GM12878 (cell line): ENCODE results near the gene SERINC5. TPM values are rescaled to one million over a fixed set of nuclear protein-coding genes. Genes with fewer than 3 reads are reported as not detected.

Experiments
- ATAC-seq: fragments of 200-7000 bp; cut with Tn5 transposase; 3 replicates; pipeline ENCODE4 v1.9.1; 2020; ENCODE audit warnings: mild to moderate bottlenecking, moderate library complexity
- BruUV-seq: library from RNA; stranded (reverse); fragments of 400-500 nt; replicated peaks from 2 replicates; lab custom pipeline; 2021; lab: Mats Ljungman, UMichigan
- CTCF ChIA-PET: fragments of 300-600 bp; sonication (Branson Sonifier 250); formaldehyde crosslinking; extraction: SDS; loops from one replicate; lab custom pipeline; 2021; ENCODE audit warnings: inconsistent platforms; lab: Yijun Ruan, JAX
- POLR2A ChIA-PET: fragments of 350-600 bp; formaldehyde crosslinking; extraction: SDS; loops from one replicate; lab custom pipeline; 2021; ENCODE audit warnings: inconsistent platforms; lab: Charles Lee
- RAD21 ChIA-PET: fragments of 300-600 bp; sonication (Branson Sonifier 250); formaldehyde crosslinking; loops from one replicate; lab custom pipeline; 2023; ENCODE audit warnings: antibody characterized with exemption; ENCODE audit not compliant: unreplicated experiment; lab: Charles Lee
- SMC1A ChIA-PET: fragments of 300-600 bp; sonication (Branson Sonifier 250); formaldehyde crosslinking; loops from one replicate; lab custom pipeline; 2023; ENCODE audit not compliant: unreplicated experiment, uncharacterized antibody; lab: Charles Lee
- DNase-seq: peaks from one replicate; pipeline ENCODE4 v3.0.0-alpha.2; 2011; ENCODE audit warnings: low read depth, low spot score
- FAIRE-seq: peaks from 3 replicates; lab custom pipeline; 2011; peaks lifted over from hg19 to GRCh38; lab: Jason Lieb, UNC
- H2AFZ ChIP-seq: 2 replicates; pipeline ENCODE4 v1.6.0; 2011; ENCODE audit warnings: low read depth, low read length, control low read depth; ENCODE audit not compliant: control insufficient read depth
- H3K27ac ChIP-seq: 2 replicates; pipeline ENCODE4 v1.5.1; 2011; ENCODE audit warnings: control low read depth; ENCODE audit not compliant: control insufficient read depth, insufficient read depth
- H3K27me3 ChIP-seq, 2 experiments: replicated peaks in 1 of 2; 2 replicates each; pipeline versions ENCODE4 v1.6.0 to v1.6.1; 2011; ENCODE audit warnings: low read length in 1 of 2; ENCODE audit not compliant: control insufficient read depth in 2 of 2, insufficient read depth in 2 of 2
- H3K36me3 ChIP-seq, 2 experiments: 2 replicates each; pipeline ENCODE4 v1.5.1; 2011; ENCODE audit warnings: low read length in 1 of 2; ENCODE audit not compliant: control insufficient read depth in 2 of 2, insufficient read depth in 2 of 2
- H3K4me1 ChIP-seq: 2 replicates; pipeline ENCODE4 v1.6.1; 2011; ENCODE audit warnings: mild to moderate bottlenecking, low read length, moderate library complexity, mixed read lengths; ENCODE audit not compliant: control insufficient read depth, insufficient read depth
- H3K4me2 ChIP-seq: 2 replicates; pipeline ENCODE4 v1.6.0; 2011; ENCODE audit warnings: control low read depth; ENCODE audit not compliant: control insufficient read depth, insufficient read depth
- H3K4me3 ChIP-seq: fragments of 200-600 bp; sonication (generic); 2 replicates; pipeline ENCODE4 v1.5.1; 2016
- H3K79me2 ChIP-seq: 2 replicates; pipeline ENCODE4 v1.6.0; 2011; ENCODE audit warnings: low read length; ENCODE audit not compliant: control insufficient read depth, insufficient read depth
- H3K9ac ChIP-seq: 2 replicates; pipeline ENCODE4 v1.8.0; 2011; ENCODE audit warnings: low read length, control low read depth, mixed read lengths; ENCODE audit not compliant: control insufficient read depth, insufficient read depth
- H3K9me3 ChIP-seq: replicated peaks from 3 replicates; pipeline ENCODE4 v1.5.1; 2011; ENCODE audit warnings: mild to moderate bottlenecking, low read length; ENCODE audit not compliant: control insufficient read depth, insufficient read depth
- H4K20me1 ChIP-seq: 2 replicates; pipeline ENCODE4 v1.6.0; 2011; ENCODE audit not compliant: control insufficient read depth, insufficient read depth
- BRCA1 ChIP-seq: IDR thresholded peaks from 2 replicates; pipeline ENCODE4 v1.6.1; 2011; ENCODE audit warnings: low read depth, low read length, improper control_type of control experiment
- CHD4 ChIP-seq: fragments of 200-600 bp; sonication (generic); IDR thresholded peaks from 2 replicates; pipeline ENCODE4 v1.6.1; 2016; ENCODE audit warnings: mild to moderate bottlenecking
- EED ChIP-seq: sonication (generic); IDR thresholded peaks from 2 replicates; pipeline ENCODE4 v1.6.1; 2016; ENCODE audit warnings: antibody characterized with exemption, low read depth
- ELK1 ChIP-seq: IDR thresholded peaks from 2 replicates; pipeline ENCODE4 v1.6.1; 2012; ENCODE audit warnings: low read depth, low read length, improper control_type of control experiment
- FOXK2 ChIP-seq: fragments of 450-650 bp; IDR thresholded peaks from 2 replicates; pipeline ENCODE4 v1.6.1; 2017; ENCODE audit warnings: mild to moderate bottlenecking, moderate library complexity
- JUND ChIP-seq: IDR thresholded peaks from 2 replicates; pipeline ENCODE4 v1.6.1; 2012; ENCODE audit warnings: low read depth, mild to moderate bottlenecking, low read length, improper control_type of control experiment, moderate library complexity
- KDM1A ChIP-seq: fragments of 200-600 bp; sonication (generic); IDR thresholded peaks from 2 replicates; pipeline ENCODE4 v1.6.1; 2016; ENCODE audit warnings: borderline replicate concordance
- PML ChIP-seq: IDR thresholded peaks from 2 replicates; pipeline ENCODE4 v1.6.1; 2012; ENCODE audit warnings: low read length, inconsistent platforms
- RAD21 ChIP-seq: IDR thresholded peaks from 2 replicates; pipeline ENCODE4 v1.6.1; 2011; ENCODE audit warnings: mild to moderate bottlenecking, low read depth, low read length, moderate library complexity; ENCODE audit not compliant: insufficient read depth
- RBBP5 ChIP-seq: fragments of 200-600 bp; sonication (generic); conservative IDR thresholded peaks from 2 replicates; pipeline ENCODE4 v1.6.1; 2016
- SREBF1 ChIP-seq: IDR thresholded peaks from 2 replicates; pipeline ENCODE4 v1.6.1; 2012; ENCODE audit warnings: mild to moderate bottlenecking, low read length
- TBL1XR1 ChIP-seq: IDR thresholded peaks from 2 replicates; pipeline ENCODE4 v1.6.1; 2012; ENCODE audit warnings: low read depth, low read length, improper control_type of control experiment
- TCF3 ChIP-seq: IDR thresholded peaks from 2 replicates; pipeline ENCODE4 v1.6.1; 2012; ENCODE audit warnings: low read depth, mild to moderate bottlenecking, low read length, borderline replicate concordance; ENCODE audit not compliant: insufficient read depth
- YBX1 ChIP-seq: fragments of 450-650 bp; IDR thresholded peaks from 2 replicates; pipeline ENCODE4 v1.6.1; 2016; ENCODE audit warnings: antibody characterized with exemption
- ZBED1 ChIP-seq: IDR thresholded peaks from 2 replicates; pipeline ENCODE4 v1.6.1; 2016; ENCODE audit warnings: borderline replicate concordance
- WGBS: methylation state at CpG from one replicate; pipeline ENCODE4 v1.1.6; 2016; ENCODE audit warnings: low lambda C conversion rate; ENCODE audit not compliant: insufficient replicate concordance, insufficient coverage; ENCODE audit errors: missing lambda C conversion rate; 5-methylcytosine and 5-hydroxymethylcytosine counted together
- in situ Hi-C: fragments of 300-500 bp; cut with MboI; formaldehyde crosslinking; loops from 9 replicates; pipeline ENCODE4 v1.14.3; 2018; ENCODE audit warnings: mixed read lengths
- intact Hi-C: fragments of 100-400 bp; cut with micrococcal nuclease; formaldehyde crosslinking; loops from one replicate; pipeline ENCODE4 v1.14.2; 2022; ENCODE audit not compliant: unreplicated experiment
- polyA plus RNA-seq, 11 experiments: library from polyadenylated mRNA; depleted of rRNA in 4 of 11; unstranded in 6 of 11; stranded (reverse) in 5 of 11; fragments of >200 nt; fragmentation: Nextera tagmentation in 4 of 11; fragmentation: Illumina TruSeq in 1 of 11; extraction: Ambion mirVana in 4 of 11; extraction: Trizol in 1 of 11; gene quantifications; 1 replicate in 1 of 11; 2 replicates in 10 of 11; pipeline versions ENCODE4 v1.2.1 to v1.2.3, GENCODE V29; 2011 to 2016; ENCODE audit warnings: inconsistent platforms in 2 of 11, missing spikeins in 2 of 11, low read depth in 1 of 11
- total RNA-seq, 4 experiments: library from RNA; depleted of rRNA in 3 of 4; stranded (reverse); fragments of >200 nt in 3 of 4; fragmentation: Illumina TruSeq in 1 of 4; extraction: Trizol in 1 of 4; gene quantifications; 2 replicates each; pipeline versions ENCODE4 v1.2.1 to v1.2.3, GENCODE V29; 2013 to 2021
- TF ChIP-seq, protein P1 (sequence below): fragments of 450-650 bp; conservative IDR thresholded peaks from 2 replicates; pipeline ENCODE4 v1.6.1; 2017; ENCODE audit warnings: mild to moderate bottlenecking, moderate library complexity
- TF ChIP-seq, protein P2 (sequence below): fragments of 450-650 bp; IDR thresholded peaks from 2 replicates; pipeline ENCODE4 v1.6.1; 2017; ENCODE audit warnings: mild to moderate bottlenecking, moderate library complexity

Gene SERINC5
- total and polyA plus RNA-seq, 10 of the 15 experiments (the other 5 are each of a cell fraction or from before 2014, with no cell fraction given) = 0.66 to 7.0 (median 2.8) TPM

GRCh38 chr5:80291761-80292160, 35.9 kb upstream of the SERINC5 start:
- Histone ChIP-seq H3K27me3 (no peaks in the 10 kb centered on the region), H2AFZ (no peak overlapping the region), H3K4me1 (no peaks in the 10 kb centered on the region), H3K79me2 (no peaks in the 10 kb centered on the region), H3K4me2 (no peak overlapping the region), H3K4me3 (no peak overlapping the region)
- ATAC-seq (no peak), DNase-seq (no peak)
- SMC1A ChIA-PET = no interaction called here
- TF ChIP-seq, protein P1, sequence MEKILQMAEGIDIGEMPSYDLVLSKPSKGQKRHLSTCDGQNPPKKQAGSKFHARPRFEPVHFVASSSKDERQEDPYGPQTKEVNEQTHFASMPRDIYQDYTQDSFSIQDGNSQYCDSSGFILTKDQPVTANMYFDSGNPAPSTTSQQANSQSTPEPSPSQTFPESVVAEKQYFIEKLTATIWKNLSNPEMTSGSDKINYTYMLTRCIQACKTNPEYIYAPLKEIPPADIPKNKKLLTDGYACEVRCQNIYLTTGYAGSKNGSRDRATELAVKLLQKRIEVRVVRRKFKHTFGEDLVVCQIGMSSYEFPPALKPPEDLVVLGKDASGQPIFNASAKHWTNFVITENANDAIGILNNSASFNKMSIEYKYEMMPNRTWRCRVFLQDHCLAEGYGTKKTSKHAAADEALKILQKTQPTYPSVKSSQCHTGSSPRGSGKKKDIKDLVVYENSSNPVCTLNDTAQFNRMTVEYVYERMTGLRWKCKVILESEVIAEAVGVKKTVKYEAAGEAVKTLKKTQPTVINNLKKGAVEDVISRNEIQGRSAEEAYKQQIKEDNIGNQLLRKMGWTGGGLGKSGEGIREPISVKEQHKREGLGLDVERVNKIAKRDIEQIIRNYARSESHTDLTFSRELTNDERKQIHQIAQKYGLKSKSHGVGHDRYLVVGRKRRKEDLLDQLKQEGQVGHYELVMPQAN = no peak
- TF ChIP-seq CHD4 = no peak
- TF ChIP-seq KDM1A = no peak
- TF ChIP-seq BRCA1 = no peak
- no peak for TF ChIP-seq SREBF1
- TF ChIP-seq, protein P2, sequence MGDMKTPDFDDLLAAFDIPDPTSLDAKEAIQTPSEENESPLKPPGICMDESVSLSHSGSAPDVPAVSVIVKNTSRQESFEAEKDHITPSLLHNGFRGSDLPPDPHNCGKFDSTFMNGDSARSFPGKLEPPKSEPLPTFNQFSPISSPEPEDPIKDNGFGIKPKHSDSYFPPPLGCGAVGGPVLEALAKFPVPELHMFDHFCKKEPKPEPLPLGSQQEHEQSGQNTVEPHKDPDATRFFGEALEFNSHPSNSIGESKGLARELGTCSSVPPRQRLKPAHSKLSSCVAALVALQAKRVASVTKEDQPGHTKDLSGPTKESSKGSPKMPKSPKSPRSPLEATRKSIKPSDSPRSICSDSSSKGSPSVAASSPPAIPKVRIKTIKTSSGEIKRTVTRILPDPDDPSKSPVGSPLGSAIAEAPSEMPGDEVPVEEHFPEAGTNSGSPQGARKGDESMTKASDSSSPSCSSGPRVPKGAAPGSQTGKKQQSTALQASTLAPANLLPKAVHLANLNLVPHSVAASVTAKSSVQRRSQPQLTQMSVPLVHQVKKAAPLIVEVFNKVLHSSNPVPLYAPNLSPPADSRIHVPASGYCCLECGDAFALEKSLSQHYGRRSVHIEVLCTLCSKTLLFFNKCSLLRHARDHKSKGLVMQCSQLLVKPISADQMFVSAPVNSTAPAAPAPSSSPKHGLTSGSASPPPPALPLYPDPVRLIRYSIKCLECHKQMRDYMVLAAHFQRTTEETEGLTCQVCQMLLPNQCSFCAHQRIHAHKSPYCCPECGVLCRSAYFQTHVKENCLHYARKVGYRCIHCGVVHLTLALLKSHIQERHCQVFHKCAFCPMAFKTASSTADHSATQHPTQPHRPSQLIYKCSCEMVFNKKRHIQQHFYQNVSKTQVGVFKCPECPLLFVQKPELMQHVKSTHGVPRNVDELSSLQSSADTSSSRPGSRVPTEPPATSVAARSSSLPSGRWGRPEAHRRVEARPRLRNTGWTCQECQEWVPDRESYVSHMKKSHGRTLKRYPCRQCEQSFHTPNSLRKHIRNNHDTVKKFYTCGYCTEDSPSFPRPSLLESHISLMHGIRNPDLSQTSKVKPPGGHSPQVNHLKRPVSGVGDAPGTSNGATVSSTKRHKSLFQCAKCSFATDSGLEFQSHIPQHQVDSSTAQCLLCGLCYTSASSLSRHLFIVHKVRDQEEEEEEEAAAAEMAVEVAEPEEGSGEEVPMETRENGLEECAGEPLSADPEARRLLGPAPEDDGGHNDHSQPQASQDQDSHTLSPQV = no peak
- TF ChIP-seq RBBP5 = no peak
- no peak for TF ChIP-seq TCF3
- no peak for TF ChIP-seq TBL1XR1
- no peak for TF ChIP-seq YBX1
- no peak for TF ChIP-seq FOXK2
- TF ChIP-seq PML = no peak
- TF ChIP-seq EED = no peak
- no peak for TF ChIP-seq ELK1
- TF ChIP-seq ZBED1 = no peak
- no peak for TF ChIP-seq JUND
- no peak for TF ChIP-seq RAD21
- TF ChIP-seq, all 136 proteins: peak for 0
- Histone ChIP-seq H4K20me1 (no peaks in the 10 kb centered on the region), H3K27ac (no peak overlapping the region), H3K9ac (no peak overlapping the region), H3K9me3 (no peaks in the 10 kb centered on the region), H3K36me3 (no peaks in the 10 kb centered on the region)
- intact Hi-C loops (no loop called here), in situ Hi-C loops (no loop called here)
- no TSS peak for BruUV-seq
- POLR2A ChIA-PET = no interaction called here
- FAIRE-seq = no peak
- WGBS = 48% methylated on average over 8 of the region's 8 CpGs
- CTCF ChIA-PET = interaction anchor here (1.0 to 1.2 kb wide), 2 partner anchors 14 to 208 kb away, joined by 3 read pairs; no protein-coding TSS in a partner anchor
- RAD21 ChIA-PET = no interaction called here
